Measurements from ENCODE around the gene ADSS1. TPM values are rescaled to one million over a fixed set of nuclear protein-coding genes. Genes with fewer than 3 reads are reported as not detected.

Gene ADSS1
- 5.3 and 6.5 TPM in 2 replicates for total RNA-seq

DNA sequence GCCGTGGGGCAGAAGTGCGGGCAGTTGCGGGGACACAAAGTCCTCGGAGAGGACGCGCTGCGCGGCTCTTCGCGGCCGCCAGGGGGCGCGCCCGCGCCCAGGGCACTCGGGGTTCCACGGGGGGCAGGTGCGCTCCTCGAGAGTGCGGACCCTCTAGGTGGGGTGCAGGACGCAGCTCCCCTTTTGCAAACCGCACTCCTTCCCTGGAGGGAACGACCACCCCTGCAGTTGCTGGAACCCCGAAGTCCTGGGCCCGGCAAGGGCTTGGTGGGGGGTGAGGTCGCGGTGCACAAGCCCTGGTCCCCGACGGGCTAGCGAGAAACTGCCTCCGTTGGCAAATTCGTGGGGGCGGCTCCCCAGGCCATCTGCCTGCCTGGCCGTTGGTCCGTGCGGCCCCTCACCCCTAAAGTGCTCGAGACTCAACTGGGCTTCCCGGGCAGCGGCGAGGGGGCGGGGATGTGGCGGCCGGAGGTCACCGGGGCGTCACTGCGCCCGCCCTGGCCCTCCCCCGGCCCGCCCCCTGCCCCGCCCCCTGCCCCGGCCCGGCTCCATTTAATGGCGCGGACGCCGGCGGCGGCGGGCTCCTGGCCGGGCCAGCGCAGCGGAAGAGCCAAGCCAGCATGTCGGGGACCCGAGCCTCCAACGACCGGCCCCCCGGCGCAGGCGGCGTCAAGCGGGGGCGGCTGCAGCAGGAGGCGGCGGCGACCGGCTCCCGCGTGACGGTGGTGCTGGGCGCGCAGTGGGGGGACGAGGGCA lies at the start of gene ADSS1:
Gene ADSS1, plus strand, starts transcription at position 579 of the 756 bp plus-strand sequence. Its CDS starts 42 bp downstream, at position 621.

DNA sequence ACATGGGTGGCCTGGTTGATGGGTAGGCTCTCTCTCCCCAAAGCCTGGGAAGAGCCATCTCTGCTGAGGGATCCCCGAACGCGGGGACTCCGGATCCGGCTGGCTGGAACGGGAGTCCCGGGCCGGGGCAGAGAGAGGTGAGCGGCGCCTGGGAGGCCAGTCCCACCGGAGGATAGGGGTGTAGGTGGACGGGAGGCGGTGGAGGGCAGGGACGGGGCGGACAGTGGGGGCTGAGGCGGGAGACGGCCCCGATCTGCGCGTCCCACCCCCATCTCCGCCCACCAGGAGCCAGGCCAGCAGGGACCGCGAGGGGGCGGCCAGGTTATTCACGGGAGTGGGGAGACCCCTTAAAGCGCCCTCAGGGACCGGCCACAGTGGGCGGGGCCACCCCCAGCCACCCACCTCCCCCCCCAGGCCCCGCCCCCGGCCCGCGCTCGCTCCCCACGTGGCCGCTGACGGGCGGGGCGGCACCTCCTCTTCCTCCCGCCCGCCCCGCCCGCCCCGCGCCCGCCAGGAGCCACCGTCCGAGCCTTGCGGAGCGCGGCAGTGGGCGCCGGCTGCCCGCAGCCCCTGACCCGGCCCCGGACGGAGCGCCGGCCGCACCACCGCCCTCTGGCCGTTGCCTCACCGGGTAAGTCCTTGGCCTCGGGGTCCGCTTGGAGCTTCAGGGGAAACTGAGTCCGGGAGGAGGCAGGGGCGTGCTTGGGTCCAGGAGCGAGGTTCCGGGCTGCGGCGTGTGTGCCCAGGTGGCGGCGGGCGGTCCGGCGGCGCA lies 34.7 kb upstream of the ADSS1 start, which contains the start of gene INF2:
Gene INF2, plus strand, starts transcription at position 510 of the 772 bp plus-strand sequence. CDS start 11,748 bp downstream, outside the sequence.

DNA sequence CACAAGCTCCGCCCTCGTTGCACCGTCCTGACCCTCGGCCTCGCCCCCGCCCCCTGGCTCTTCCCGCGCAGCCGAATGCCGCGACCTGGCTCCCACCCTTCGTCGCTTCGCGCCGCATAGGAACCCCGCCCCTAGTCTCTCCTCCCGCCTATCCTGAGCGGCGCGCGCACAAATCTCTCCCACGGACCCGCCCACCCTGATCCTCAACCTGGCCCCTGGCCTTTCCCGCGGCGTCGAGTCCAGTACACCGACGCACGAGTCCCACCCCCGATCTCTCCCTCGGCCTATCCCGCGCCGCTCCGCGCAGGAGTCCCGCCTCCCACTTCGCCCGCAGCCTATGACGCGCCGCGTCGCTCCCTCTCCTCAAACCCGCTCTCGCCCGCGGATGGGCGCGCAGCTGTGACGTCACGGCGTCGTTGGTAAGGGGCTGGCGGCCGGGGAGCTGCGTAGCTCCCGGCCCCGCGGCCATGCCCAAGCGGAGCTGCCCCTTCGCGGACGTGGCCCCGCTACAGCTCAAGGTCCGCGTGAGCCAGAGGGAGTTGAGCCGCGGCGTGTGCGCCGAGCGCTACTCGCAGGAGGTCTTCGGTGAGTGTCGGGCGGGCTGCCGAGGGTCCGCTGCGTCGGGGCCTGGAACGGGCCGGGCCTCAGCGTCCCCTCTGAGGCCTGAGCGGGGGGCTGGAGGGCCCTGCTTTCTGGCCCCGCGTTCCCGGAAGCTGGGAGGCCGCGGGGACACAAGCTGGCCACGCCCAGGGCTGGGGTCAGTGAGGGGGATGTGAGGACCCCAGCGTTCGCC lies 28.9 kb downstream of the ADSS1 start, which contains the start of gene SIVA1:
Gene SIVA1, plus strand, starts transcription at position 413 of the 793 bp plus-strand sequence. Its CDS starts 55 bp downstream, at position 468.

DNA sequence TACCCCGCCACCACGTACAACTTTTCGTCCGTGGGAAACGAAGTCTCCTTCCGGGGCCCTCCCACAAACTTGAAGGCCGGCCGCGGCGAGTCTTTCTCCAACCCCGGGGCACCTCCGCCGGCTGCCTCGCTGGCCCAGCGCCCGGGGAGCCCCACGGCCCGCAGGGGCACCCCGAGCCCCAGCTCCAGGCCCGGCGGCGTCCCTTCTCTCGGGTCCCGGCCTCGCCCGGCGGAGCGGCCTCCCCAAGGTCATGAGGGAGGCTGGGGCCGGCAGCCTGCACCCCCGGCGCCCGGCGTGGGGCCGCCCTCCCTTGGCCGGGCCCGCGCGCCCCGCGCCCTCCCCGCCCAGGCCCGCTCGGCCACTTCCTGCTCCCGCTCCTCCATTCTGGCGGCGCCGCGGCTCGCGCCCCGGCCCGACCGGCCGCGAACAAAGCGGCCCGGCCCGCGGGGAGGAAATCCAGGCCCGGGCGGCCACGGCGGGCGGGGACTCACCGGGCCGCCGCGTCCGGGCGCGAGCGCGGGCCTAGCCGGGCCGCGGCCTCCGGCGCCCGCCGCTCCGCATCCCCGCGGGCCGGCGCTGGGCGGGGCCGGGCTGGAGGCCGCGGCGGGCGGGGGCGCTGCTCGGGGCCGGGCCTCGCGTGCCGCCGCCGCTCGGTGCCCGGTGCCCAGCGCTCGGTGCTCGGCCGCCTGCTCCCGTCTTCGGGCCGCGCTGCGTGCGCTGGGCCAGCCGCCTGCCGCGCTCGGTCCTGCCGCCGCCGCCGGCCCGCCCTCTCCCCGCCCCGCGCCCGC lies 71.2 kb downstream of the ADSS1 start, which contains the start of gene AKT1:
Gene AKT1, minus strand, starts transcription at position 756 of the 788 bp plus-strand sequence. CDS start 3,105 bp downstream, outside the sequence.

Other genes starting within 250 kb of the ADSS1 start
- not detected in 2 replicates for gene C14orf180, start 144.5 kb upstream of the ADSS1 start, total RNA-seq
- gene TMEM179, start 119.5 kb upstream of the ADSS1 start, total RNA-seq = 0.14 TPM in 1 of 2 replicates, not detected in the other
- 20.2 and 20.8 TPM in 2 replicates for gene INF2, start 34.6 kb upstream of the ADSS1 start, total RNA-seq
- gene SIVA1, start 28.9 kb downstream of the ADSS1 start, total RNA-seq = 70.5 and 78.4 TPM in 2 replicates
- gene AKT1, start 71.5 kb downstream of the ADSS1 start, total RNA-seq = 149 and 180 TPM in 2 replicates
- gene ZBTB42, start 76.9 kb downstream of the ADSS1 start, total RNA-seq = 1.00 and 1.3 TPM in 2 replicates
- gene CEP170B, start 141.0 kb downstream of the ADSS1 start, total RNA-seq = 9.0 and 14.0 TPM in 2 replicates
- gene PLD4, start 200.7 kb downstream of the ADSS1 start, total RNA-seq = 0.09 and 0.14 TPM in 2 replicates

All from smooth muscle cell of bladder (primary cell).